CD4-positive, alpha-beta T cell treated with Interferon gamma for 1 hour (primary cell): ENCODE measurements around the gene GALNT18.

Source experiments
- DNase-seq: peaks from one replicate; pipeline ENCODE4 v3.0.0-alpha.2; 2020

Gene GALNT18

DNA sequence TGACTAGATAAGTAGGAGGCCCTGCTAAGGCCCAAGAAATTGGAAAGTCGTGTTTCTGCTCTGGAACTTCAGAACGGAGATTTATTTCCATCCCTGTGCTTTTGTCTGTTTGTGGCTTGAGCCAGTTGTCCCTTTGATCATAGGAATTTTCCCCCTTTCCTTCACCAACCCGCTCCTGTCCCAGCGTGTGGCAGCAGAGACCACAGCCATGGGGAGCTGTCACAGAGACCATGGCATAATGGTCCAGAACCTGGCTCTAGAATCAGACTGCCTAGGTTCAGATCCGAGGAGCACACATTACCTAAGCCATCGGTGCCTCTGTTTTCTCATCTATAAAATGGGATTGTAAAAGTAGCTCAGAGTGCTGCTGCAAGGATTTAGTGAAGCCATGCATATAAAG, 128.1 kb downstream of the GALNT18 start:
- DNase-seq: no peak

DNA sequence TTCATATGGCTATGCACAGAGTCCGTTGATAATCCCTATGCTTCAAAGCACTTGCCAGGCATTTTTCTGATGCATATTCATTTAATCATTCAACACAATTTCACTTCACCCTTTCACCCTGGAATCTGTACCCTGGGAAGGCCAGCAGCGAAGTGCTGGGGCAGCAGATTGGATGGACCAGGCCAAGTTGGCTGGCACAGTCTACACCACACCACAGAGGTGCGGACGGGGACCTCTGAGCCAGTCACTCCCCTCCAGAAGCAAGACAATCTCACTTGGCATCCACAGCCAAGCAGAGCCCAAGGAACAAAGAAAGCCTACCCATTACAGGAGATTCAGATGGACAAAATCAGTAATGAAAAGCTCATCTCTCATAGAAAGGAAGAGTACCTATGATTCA, 130.2 kb downstream of the GALNT18 start:
- DNase-seq: no peak

DNA sequence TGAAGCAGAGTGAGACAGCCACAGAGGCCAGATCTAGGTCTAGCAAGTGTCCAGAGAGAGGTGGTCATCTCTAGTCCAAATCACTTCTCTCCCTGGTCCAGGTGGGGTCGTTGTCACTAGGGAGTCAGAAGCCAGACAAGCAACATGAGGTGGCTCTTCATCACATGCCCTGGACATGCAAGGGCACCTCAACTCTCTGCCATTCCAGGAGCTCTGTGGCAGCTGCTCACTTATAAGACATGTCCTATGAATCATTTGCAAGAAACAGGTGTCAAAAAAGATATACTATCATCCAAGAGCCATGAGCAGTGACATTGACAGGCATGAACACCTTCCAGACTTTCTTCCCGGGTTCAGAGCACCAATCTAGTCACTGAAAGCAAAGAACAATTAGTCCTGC, 130.8 kb downstream of the GALNT18 start:
- no peak for DNase-seq

DNA sequence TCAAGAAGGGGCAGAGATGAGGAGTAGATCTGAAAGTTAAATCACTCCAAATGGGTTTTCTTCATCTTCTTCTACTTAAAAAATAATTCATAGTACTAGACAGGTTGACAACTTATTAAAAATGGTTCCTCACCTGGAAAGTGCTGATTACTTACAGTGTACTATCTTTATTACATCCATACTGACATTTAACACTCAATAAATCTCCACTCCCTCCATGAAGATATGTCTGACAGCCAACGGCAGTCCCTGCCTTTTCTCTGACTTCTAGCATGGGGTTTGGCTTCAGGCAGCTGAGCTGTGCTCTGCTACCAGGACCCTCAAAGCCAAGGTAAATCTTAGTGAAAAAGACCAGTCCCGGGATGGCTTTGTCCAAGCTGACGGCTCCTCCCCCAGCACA, 135.4 kb downstream of the GALNT18 start:
- DNase-seq: no peak

DNA sequence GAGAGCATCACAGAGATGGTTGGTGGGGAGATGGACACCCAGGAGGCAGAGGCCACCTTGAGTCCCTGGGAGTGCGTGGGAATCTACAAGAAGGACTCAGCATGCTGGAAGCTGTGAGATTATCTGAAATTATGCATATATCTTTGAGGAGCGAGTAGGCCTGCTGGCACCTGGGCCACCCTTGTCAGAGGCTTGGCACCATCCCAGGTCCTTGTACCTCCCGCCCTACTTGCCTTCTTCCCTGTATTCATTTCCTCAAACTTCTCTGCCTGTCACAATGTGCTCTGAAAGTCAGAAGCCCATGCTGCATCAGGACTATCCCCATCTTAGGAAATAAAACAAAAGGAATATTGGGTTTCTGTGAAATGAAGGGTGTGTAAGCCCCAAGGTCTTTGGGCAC, 135.8 kb downstream of the GALNT18 start:
- DNase-seq: no peak

DNA sequence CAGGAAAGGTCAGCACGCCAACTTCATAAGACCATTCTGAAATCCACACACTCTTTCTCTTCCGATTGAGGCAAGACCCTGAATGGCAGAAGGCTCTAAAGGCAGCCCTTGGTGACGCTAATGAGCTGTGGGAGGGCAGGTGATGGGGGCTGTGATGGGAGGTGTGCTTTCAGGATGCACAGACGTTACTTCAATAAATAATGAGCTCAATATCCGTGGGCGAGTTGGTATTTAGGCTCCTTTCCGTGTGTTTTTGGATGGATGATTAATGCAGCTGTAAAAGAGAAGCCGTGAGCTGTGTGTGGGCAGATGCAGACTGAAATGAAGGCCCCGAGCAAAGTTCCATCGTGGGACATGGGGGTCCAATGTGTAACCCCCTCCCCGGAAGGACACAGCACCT, 138.2 kb downstream of the GALNT18 start:
- no peak for DNase-seq

DNA sequence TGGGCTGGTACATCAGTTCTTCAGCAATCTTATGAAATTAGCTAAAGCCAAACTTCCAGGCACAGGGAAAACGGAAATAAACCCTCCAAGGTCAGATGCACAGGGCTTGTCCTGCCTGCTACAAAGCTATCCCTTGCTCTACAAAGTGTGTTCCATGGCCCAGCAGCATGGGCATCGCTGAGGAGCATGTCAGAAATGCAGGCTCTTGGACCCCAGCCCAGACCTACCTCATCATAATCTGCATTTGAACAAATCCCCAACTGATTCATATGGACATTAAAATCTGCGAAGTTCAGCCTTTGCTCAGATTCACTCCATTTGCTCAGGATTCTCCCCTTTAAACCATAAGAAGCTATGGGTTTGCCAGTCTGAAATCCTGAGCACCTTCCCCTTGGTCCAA, 139.1 kb downstream of the GALNT18 start:
- no peak for DNase-seq

DNA sequence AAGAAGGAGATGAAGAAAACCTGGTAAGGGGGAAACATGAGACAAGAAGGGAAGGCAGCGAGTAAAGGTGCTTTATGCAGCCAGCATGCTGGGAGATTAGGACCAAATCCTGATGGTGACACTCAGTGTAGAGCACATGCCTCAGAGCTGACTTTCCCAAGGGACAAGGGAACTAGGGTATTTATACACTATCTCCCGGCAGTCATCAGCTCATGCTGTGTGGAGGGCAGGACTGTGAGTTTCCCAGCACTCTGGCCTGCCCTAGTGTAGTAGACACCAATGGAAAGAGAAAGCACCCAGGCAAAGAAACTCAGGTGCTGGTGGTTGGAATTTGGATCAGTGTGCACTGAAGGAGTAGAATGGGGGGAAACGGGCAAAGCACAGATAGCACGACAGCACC, 140.4 kb downstream of the GALNT18 start:
- DNase-seq: no peak

DNA sequence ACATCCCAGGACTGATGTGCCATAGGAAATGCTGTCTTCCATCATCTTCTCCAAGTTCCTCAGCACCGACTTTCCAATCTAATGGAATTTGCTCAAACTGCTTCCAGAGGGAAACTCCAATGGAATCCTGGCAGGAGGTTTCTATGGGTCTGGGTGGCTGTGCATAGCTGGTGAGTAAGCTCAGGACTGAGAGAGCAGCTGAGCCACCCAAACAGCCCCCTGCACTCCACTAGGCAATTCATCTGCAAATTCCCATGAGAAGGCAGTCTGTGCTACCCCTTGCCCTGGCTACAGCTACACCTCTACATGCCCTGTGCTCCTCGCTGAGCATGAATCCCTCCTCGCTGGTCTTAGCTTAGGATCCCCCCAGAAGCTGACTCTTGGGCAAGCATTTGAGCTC, 140.8 kb downstream of the GALNT18 start:
- no peak for DNase-seq

DNA sequence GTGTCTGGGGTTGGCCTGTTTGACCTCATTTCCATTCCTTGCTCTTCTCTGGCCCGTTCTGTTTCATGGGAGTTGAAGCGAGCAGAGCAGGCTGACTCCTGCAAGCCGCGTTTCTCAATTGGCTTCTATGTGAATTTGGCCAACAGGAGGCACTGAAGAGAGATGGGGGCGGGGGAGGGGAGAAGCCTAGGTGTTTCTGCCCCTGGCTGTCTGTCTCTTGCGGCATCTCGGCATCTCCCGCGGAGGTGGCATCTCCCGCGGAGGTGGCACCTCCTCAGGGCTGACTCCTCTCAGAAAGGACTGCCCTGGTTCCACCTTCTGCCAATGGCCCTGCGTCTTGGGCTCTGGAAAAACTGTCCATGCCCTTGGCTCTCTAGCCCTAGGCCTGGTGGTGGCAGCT, 143.1 kb downstream of the GALNT18 start:
- no peak for DNase-seq

DNA sequence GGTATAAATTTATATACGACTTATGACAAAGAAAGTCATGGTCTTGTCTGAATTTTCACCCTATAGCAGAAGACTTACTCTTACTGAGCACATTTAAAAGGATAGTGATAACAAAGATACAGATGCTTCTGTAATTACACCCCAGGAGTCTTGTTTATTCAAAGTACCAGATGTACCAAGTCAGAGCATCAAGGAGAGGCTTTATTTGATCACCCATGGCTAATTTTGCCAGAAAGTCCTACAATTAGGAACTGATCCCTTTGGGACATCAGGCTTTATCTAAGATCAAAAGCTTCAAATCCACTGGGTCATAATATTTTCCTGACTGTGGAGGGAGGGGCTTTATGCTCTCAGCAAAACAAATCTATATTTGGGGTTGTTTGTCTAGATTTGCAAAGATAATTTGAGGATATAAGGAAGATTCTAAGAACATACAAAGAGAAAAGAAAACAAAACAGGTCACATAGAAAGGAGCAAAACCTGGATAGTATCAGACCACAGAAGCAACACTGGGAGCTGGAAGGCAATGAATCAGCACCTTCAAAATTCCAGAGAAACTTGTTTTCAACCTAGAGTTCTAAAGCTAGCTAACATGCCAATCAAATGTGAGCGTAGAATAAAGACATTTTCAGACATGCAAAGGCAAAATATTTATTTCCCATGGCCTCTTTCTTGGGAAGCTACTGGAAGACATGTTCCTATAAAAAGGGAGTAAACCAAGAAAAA, 143.9 kb downstream of the GALNT18 start:
- no peak for DNase-seq

DNA sequence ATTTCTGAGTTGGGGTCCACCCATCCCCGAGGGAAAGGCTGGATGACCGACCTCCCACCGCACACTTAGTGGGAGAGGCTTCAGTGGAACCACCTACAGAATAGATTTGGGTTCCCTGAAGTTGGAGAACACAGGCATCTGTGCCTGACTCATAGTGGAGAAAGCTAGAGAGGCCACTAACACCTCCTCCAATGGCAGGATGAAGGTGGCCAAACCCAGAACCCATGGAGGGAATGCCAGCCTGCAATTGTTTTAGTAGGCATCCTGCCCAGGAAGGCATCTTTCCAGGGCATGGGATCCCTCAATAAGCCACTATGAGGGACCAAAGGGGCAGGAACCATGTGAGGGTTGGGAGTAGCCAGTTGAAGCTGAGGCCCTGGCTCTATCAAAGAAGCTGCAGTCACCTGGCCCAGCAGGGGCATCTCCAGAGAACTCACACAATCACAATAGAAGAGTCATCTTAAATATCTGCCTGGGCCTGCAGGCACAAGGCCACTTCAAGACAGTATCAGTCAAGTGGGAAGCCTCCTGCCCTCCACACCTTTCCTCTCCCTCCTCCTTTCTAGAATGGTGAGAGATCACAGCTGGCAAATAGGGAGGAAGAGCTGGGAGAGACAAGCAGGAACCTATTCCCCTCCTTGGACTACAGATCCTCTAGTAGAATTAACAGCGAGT, 144.7 kb downstream of the GALNT18 start:
- DNase-seq: no peak

DNA sequence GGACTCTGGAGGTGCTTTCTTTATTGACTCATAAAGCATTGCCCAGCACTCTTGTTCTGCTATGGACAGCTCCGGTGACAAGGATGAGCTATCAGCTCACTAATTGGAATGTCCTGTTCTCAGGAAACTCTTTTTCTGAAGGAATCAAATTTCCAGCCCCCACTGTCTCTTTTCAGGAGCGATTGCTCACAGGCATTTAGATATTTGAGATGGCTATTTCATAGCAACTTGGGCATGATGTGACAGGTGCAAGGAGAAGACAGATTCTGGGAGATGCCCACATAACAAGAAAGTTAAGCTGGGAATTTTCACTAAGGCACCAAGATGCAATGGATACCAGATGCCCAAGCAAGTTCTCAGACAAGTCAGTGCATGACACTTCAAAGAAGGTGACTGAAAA, 145.3 kb downstream of the GALNT18 start:
- DNase-seq: no peak

DNA sequence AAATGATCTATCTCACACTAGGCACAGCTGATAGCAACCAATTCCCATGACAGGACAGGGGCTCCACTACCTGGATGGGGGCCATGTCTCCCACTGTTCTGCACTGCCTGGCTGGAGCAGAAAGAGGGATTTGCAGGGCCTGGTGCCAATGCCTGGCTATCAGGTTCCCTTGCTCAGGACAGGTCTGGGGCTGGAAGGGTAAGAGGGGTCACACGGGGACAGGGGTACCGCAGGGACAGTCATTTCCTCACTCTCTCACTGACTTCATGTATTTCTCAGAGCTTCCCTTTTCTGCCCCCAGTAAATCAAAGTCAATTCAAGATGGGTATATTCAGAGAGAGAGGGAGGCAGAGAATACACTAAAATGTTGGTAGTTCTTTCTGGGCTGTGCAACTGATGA, 149.7 kb downstream of the GALNT18 start:
- DNase-seq: no peak

DNA sequence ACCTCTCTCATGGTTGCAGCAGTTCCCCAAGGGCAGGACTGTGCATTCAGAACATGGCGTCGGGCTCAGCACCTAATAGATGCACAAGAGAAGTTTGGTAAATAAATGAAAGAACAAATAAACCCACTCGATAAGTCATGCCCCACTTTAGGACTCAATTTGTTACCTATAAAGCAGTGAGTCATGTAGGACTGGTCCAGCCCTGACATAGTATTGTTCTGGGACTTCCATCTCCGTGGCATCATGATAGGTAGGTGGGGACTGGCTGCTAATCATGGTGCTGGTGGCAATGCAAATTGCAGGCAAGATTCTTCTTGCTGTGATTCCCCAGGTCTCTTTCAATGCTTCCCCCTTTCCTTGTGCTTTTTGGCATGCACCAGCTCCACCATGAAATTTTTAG, 150.6 kb downstream of the GALNT18 start:
- DNase-seq: no peak

DNA sequence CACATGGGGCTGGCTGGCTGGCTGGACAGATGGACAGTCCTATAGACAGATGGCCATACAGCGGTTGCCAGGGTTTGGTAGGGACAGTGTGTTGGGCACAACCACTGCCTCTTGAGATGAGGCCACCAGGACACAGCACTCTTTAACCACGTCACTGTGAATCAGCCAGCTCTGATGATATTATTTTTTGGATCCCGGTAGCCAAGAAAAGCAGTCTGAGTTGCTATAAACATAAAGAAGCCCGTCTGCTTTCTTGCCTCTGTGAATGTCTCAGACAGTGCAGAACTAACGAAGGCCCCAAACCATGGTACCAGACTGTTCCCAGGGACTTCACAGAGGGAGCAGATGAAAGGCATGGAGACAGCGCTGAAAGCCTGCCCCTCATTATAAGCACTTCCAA, 152.9 kb downstream of the GALNT18 start:
- DNase-seq: no peak

DNA sequence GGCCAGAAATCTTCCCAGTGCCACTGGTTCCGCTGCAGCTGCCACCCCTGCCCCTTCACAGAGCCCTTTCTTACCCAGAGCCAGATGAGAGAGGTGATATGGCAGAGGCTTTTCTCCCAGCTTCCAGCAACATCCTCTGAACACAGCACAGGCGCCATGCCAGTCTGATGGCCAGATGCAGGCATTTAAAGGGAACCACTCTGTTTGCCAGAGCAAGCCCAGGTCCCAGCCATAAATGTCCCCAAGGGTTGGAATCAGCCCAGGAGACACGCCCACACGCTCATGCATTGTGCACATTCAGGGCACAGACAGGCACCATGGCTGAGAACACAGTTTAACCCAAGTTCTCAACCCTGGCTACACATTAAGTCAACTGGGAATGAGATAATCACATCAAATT, 154.5 kb downstream of the GALNT18 start:
- no peak for DNase-seq

DNA sequence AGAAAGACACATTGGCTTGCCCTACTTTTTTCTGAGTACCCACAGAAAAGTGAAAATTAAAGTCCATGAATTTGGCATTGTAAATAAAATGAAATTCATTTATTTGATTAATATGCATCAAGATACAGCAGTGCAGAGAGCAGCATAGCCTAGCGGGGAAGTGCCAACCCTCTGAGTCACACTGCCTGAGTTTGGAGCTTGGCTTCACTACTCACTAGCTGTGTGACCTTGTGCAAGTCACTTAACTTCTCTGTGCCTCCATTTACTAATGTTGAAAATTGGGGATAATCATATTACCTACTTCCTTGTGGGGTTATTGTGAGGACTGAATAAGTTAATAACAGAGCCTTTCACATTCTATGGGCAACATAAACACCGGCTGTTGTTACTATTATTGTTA, 157.2 kb downstream of the GALNT18 start:
- no peak for DNase-seq

DNA sequence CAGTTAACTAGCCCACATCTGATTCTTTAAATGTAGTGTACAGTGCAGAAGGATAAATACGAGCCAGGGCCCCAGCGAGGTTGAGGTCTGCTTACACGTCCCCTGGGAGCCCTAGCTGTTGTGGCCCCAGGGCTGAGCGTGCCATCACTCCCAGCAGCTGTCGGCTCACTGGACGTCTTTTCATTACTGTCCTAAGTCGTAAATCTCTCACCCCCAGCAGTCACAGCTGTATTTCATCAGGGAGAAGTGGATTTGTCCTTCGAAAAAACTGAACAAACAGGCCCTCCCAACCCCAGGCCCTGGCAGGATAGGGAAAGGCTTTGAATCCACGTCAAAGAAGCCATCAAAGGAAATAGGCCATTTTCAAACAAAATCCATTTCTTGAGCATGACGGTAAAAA, 158.4 kb downstream of the GALNT18 start:
- DNase-seq: no peak

DNA sequence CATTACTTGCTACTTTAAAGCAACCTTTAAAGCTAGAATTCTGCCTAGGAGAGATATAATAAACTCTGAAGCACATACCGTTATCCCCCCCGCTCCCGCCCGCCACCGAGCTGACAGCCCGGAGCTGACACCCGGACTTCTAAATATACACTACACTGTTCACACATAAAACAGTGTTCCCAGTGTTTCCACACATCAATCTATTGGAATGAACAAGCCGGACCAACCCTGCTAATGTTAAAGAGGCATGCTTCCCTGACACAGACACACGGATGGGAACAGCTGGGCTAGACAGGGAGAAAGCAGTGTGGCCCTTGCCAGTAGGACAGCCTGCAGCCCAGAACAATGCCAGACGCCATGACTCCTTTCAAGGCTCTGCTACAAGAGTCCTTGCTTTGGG, 160.3 kb downstream of the GALNT18 start:
- no peak for DNase-seq

DNA sequence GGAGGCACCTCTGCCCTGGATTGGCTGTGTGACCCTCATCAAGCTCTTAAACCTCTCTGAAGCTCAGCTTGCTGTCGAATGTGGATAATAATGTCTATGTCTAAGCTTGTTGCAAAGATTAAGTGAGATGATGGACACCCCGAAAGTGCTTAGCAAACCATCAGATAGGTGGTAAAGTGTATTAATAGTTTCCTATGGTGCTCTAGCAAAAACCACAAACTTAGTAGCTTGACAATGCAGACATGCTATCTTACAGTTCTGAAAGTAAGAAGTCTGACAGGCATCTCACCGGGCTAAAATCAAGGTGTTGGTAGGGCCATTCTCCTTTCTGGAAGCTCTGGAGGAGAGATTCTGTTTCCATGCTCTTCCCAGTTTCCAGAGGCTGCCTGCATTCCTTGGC, 162.2 kb downstream of the GALNT18 start:
- no peak for DNase-seq

DNA sequence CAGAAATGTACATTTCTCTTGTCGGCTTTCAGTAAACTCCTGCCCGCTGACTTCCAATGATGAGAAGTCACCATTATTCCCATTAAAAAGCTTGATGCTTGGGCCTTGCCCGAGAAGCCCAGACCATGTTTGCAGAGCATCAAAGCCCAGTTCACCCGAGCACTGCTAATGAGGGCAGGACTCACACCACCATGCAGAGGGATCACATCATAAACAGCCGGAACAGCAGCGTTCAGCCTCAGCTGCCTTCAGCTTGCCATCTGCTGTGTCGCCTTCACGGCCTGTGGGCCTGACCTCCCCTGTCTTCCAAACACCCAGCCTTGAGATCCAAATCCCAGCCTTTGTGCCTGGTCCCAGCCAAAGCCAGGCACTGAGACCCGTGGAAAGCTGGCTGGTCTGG, 163.3 kb downstream of the GALNT18 start:
- no peak for DNase-seq

DNA sequence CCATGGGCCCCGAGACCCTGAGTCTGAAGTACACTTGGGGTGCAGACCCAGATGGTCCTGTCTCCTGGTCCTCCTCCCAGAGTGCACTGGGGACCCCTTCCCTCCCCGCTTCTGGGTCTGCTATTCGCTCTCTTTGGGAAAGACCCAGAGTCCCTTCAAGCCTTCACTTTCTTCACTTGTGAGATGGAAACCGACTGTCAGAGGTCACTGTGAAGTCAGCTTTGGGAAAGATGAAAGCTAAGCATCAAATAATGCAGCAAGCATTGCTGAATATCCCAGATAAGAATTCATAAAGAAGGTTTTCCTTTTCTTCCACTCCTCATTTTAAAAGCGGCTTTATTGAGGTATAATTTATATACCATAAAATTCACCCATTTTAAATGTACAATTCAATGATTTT, 163.8 kb downstream of the GALNT18 start:
- DNase-seq: no peak

DNA sequence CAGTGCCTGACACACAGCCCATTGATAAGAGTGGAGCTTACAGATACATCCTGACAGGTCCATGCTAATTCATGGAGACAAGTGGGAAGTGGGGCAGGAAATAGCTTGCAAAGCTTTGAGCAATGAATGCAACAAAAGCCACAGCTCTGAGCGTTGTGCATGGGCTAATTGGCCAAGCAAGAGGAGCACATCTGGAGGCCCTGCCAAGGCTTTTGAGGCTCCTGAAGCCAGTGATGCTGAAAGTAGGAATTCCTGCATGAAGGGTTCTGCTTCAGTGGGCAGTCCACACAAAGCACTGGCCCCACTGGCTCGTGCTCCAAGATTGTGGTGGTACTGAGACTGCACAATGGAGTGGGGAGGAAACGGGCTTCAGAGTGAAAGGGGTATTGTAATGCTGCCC, 164.9 kb downstream of the GALNT18 start:
- no peak for DNase-seq

DNA sequence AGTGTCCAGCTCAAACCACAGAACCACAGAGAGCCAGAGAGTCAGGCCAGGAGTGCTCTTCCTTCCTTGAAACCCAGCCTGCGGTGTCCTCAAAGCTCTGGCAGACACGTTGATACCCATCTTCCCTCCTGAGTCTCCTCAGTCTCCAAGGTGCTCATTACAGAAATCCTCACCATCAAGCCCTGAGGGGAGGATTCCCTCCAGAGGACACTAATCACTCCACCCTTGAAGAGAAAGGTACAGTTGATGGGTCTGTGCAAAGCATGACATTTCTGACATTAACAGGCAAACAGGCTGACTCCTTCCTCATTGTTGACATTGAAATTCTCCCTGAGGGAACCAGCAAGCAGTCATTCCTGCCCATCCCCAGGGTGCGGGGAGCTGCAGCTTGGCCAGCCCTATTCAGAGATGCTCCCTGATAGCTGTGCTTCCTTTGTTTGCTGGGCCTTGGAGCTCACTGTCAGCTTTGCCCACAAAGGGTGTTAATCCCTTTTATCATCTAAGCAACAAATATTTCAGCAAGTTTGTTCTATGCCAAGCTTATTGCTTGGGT, 167.1 kb downstream of the GALNT18 start:
- no peak for DNase-seq
